GM18498 (cell line): ENCODE results near the gene RNF121.

Source experiments
- ATAC-seq: cut with Tn5 transposase; IDR thresholded peaks from one replicate; pipeline ENCODE4 v1.9.1; 2021; ENCODE audit warnings: mild to moderate bottlenecking, moderate library complexity; ENCODE audit not compliant: unreplicated experiment

The RNF121 gene

DNA sequence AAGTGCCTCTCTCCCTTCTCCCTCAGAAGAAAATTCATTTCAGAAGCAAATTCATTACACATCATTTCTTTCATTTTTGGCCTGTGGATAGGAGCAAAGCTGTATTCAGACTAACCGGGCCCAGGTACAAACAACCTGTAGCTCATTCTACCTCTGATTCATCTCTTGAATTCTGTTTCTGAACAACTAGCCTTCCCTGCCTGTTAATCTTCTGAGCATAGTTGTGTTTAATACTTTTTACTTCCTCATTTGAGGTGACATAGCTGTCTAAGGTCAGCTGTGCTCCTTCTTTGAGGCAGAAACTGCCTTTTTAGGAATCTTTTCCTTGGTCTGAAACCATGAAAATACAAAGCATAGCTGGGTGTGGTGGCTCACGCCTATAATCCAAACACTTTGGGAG, 57.3 kb downstream of the RNF121 start:
- no peak for ATAC-seq

DNA sequence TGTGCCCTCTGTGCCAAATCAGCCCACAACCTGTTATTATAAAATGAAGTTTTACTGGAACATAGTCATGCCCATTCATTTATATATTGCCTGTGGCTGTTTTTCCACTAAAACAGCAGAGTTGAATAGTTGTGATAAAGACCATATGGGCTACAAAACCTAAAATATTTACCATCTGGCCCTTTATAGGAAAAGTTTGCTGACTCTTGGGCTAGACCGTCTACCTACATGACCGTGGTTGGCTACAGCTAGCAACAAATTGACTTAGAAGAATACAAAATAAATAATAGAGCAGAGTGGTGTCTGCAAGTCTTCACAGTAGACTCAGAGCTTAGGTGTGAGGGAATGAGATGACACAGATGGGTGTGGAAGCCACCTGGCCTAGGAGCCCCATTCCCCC, 58.7 kb downstream of the RNF121 start:
- no peak for ATAC-seq

DNA sequence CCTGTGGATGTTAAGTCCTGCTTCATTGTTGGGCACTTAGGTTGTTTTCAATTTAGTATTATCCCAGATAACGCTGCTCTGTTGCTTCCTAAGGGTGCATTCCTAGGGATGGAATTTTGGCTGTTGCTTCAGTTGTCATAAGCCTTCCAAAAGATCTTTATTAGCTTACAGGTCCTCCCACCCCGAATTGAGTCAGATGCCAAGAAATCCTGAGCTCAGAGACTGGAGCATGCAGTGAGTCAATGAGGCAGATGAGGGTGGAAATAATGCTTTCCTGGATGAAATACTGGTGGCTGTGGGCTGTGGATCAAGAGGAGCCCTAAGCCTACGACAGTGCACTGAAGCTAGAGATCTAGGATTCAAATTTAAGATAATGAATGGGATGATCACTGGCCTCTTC, 59.2 kb downstream of the RNF121 start:
- ATAC-seq: no peak

DNA sequence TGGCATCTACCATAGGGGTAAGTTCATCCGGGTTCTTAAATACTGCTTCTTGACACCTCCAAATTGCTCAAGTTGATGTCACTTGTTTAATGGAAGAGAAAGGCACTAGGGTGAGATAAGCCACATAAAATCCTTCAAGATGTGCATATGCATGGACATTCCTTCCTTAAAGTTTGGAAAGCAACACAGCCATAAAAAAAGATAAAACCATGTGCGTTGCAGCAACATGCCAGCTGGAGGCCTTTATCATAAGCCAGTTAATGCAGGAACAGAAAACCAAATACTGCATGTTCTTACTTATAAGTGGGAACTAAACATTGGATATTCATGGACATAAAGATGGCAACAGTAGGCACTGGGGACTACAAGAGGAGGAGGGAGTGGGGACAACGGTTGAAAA, 61.9 kb downstream of the RNF121 start:
- ATAC-seq: no peak

DNA sequence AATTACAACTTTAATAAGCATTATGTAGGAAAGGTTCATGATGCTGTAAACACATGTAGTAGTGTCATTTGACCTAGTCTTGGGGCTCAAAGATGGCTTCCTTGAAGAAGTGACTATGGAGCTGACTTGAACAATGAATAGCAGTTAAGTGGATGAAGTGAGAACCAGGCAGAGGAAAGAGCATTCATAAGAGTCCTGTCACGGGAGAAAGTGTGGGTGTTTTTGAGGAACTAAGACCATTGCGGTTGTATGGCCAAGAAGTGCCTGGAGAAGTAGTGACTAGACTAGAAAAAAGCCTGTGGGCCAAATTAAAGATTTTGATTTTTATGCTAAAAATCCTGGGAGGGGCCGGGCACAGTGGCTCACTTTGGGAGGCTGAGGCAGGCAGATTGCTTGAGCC, 62.6 kb downstream of the RNF121 start:
- no peak for ATAC-seq

DNA sequence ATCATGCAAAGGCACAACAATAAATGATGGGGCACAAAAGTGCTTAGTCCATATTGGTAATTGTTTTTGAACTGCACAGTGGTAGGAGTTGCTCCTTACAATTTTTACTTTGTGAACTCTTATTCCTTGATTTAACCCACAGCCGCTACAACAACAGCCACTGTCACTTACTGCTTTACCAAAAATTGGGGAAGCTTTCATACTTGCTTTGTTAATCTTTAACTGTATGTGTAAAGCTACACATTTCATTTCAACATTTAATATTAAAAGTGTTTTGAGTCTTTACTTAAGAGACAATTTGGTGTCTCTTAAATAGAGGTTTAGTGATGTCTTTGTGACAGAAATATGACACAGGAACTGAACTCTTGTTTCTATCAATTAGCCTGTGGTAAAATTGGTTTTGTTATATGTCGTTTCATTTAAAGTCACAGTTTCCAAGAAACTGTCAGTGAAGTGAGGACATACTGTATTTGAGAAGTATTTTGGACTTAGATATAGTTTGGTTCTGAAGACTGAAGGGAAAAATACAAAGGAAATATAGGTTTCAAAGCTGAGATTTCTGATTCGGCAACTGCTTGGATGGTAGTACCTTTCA, 63.4 kb downstream of the RNF121 start:
- ATAC-seq: no peak

DNA sequence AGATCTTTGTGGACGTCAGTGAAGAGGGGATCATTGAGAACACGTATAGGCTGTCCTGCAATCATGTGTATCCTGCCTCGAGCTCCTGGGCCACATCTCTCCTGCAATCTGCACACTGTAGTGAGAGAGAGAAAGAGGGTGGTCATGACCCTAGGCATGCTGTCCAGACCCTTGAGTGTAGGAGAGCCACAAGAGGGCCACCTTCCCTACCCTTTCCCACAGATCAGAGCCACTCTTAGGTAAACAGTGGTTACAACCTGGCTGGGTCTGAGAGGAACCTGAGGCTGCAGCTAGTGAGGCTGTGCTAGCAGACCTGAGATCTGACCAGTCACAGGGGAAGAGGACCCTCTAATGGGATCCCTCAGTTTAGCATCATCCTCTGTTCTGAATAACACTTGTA, 65.9 kb downstream of the RNF121 start:
- no peak for ATAC-seq

DNA sequence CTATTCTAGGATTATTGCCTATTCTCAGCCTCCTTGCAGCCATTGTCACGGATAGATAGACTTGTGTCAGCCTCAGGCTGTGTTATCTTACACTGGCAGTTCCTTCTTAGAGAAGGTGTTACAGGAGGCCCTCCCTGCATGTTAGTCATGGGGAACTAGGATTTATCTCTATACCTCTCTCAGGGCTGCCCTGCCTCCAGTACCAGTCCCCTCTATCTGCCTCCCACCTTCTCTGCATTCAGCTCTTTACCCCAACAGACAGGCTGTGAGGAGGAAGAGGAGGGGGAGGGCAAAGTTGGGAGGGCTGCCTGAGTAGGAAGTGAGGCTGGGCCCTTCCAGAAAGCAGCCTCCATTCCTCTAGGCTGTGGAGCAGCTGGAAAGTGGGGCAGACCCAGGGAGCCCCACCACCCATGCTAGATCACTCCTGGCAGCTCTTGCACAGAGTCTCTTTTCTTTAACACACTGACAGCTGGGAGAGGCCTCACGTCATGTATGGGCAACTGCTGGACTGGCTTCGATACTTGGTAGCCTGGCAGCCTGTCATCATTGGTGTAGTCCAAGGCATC, 67.0 kb downstream of the RNF121 start:
- no peak for ATAC-seq

DNA sequence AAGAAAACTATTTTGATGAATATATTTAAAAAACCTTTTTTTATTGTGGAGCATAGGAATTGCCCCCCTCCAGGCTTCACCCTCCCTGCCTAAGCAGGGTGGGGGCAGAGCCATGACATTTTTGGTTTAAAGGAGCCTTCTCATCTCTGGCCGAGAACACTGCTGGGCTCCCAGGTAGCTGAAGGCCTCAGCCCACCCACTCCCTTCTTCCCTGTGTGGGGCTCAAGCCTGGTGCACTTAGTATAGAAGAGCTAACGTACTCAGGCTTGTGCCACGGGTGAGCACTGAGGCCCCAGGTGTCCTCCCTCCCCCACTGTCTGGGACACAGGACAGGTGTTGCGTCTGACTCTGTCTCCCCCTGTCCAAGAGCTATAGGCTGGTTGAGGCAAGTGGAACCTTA, 67.7 kb downstream of the RNF121 start:
- no peak for ATAC-seq

DNA sequence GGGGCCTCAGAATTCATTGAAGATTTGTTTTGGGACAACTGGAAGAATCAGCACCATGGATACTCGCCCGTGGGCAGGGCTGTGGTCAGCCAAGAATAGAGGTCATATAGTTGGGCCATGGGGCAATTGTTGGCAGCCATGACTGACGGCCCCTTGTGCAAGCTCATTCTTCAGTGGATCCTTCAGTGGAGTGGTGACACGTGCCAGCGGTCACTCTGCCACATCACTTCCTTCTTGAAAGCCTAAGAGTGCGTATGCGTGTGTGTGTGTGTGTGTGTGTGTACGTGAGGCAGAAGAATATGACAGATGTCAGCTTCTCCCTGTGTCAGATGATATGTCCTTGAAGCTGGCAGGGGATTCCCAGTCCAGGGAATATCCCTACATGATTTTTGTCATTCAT, 68.1 kb downstream of the RNF121 start:
- no peak for ATAC-seq

DNA sequence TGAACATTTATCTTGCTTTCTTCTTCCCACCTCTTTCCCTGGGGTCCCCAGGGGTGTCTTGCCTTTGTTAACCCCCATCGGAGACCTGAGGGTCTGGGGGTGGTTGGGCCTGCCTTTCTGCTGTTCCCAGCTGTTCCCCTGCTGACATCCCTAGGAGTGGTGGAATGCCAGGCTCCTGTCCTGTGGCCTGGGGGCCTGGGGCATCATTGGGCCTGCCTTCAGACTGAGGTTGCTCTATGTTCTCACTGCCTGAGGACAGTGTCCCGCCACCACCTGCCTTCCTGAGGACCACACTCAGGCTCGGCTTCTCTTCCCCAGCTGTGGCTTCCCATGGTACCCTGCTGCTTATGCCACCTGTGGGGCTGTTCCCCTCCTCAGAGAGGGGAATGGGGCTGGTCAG, 68.7 kb downstream of the RNF121 start:
- ATAC-seq: no peak

DNA sequence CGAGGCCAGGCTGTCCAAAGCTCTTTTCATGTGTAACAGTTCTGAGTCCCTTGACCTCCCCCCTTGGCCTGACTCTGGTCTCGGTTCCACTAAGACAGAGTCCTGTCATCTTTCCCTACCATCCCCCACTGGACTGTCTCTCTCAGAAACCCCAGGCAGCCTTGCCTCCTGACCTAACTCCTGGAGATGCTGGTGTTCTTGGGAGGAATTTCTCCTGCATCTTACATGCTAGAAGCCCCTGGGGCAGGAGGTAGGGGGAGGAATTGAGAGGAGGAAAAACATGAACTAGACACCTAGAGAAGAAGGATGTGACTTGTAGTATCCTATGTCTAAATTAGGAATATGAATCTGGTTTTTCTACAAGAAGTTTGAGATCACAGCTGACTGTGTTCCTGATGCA, 69.2 kb downstream of the RNF121 start:
- ATAC-seq: no peak

DNA sequence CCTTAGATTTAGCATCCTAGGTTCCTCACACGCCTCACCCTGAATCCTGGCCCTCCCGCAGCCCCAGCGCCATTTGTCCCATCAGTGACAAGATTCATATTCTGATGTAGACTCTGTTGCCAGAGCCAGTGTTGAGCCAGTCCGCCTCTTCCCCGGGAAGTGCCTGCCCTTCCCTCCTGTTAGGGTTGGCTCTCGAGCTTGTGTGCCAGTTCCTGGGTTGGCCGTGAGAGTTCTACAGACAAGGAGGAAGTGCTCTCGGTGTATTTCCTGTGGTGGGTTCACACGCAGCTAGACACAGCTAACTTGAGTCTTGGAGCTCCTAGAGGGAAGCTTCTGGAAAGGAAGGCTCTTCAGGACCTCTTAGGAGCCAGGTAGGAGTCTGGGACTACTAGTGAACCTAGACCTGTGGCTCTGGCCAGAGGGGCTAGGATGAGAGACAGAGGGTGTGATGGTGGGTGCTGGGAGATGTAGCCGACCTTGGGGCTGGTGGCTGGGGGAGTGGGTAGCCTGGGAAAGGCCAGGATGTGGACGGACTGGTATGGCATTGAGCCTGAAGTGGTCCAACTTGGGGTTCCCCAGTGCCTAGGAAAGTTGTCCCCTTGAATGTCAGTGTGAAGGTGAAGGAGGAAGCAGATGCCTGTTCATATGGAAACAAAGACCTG, 69.9 kb downstream of the RNF121 start, which contains the start of gene IL18BP:
IL18BP (plus strand) TSS at position 261 of the 662 bp plus-strand sequence. CDS start 1,076 bp downstream, outside the sequence.
- no peak for ATAC-seq

DNA sequence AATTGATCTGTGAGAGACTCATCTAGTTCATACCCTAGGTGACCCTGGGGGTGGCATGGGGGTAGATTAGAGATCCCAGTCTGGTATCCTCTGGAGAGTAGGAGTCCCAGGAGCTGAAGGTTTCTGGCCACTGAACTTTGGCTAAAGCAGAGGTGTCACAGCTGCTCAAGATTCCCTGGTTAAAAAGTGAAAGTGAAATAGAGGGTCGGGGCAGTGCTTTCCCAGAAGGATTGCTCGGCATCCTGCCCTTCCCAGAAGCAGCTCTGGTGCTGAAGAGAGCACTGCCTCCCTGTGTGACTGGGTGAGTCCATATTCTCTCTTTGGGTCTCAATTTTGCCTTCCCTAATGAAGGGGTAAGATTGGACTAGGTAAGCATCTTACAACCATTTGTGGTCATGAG, 70.5 kb downstream of the RNF121 start:
- no peak for ATAC-seq

DNA sequence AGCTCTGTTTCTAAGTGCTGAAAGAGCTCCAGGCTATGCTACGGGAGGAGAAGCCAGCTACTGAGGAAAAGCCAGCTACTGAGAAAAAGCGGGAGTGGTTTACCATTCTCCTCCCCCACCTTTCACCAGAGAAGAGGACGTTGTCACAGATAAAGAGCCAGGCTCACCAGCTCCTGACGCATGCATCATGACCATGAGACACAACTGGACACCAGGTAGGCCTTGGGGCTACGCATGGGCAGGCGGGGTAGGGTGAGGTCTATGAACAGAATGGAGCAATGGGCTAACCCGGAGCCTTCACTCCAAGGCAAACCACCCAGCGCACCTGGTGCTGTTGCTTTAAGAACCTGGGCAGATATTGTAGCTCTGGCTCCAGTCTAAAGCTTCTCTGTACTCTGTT, 71.0 kb downstream of the RNF121 start:
- ATAC-seq: no peak

DNA sequence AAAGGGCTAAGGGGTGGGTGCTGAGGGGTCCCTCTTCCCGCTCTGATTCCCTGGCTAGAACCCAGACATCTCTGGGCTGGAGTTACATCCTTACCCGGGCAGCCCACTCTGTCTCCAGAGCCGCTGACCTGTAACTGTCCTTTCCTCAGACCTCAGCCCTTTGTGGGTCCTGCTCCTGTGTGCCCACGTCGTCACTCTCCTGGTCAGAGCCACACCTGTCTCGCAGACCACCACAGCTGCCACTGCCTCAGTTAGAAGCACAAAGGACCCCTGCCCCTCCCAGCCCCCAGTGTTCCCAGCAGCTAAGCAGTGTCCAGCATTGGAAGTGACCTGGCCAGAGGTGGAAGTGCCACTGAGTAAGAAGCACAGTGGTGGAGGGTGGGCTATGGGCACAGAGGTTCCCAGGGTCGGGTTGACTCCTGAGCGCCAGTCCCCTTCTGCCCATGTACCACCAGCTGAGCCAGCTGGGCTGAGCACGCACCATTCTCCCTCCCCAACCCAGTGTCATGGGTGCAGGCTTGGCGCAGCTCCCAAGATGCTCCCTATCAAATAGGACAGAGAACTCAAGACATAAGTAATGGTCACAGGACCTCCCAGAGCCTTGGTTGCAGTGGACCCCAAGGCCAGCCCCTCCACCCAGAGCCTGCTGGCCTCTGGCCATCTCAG, 71.5 kb downstream of the RNF121 start:
- no peak for ATAC-seq

DNA sequence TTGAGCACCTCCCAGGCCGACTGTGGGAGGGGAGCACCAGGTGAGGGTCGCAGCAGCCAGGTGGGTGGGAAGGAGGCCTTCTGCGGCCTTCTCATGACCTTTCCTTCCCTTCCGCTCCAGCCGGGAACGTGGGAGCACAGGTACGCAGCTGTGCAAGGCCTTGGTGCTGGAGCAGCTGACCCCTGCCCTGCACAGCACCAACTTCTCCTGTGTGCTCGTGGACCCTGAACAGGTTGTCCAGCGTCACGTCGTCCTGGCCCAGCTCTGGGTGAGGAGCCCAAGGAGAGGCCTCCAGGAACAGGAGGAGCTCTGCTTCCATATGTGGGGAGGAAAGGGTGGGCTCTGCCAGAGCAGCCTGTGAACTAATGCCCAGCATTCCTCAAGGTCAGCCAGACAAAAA, 72.4 kb downstream of the RNF121 start:
- ATAC-seq: no peak

DNA sequence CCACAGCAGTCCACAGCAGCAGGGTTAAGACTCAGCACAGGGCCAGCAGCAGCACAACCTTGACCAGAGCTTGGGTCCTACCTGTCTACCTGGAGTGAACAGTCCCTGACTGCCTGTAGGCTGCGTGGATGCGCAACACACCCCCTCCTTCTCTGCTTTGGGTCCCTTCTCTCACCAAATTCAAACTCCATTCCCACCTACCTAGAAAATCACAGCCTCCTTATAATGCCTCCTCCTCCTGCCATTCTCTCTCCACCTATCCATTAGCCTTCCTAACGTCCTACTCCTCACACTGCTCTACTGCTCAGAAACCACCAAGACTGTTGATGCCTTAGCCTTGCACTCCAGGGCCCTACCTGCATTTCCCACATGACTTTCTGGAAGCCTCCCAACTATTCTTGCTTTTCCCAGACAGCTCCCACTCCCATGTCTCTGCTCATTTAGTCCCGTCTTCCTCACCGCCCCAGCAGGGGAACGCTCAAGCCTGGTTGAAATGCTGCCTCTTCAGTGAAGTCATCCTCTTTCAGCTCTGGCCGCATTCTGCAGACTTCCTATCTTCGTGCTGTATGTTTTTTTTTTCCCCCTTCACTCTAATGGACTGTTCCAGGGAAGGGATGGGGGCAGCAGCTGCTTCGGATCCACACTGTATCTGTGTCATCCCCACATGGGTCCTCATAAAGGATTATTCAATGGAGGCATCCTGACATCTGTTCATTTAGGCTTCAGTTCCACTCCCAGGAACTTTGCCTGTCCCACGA, 73.2 kb downstream of the RNF121 start:
- ATAC-seq: no peak

DNA sequence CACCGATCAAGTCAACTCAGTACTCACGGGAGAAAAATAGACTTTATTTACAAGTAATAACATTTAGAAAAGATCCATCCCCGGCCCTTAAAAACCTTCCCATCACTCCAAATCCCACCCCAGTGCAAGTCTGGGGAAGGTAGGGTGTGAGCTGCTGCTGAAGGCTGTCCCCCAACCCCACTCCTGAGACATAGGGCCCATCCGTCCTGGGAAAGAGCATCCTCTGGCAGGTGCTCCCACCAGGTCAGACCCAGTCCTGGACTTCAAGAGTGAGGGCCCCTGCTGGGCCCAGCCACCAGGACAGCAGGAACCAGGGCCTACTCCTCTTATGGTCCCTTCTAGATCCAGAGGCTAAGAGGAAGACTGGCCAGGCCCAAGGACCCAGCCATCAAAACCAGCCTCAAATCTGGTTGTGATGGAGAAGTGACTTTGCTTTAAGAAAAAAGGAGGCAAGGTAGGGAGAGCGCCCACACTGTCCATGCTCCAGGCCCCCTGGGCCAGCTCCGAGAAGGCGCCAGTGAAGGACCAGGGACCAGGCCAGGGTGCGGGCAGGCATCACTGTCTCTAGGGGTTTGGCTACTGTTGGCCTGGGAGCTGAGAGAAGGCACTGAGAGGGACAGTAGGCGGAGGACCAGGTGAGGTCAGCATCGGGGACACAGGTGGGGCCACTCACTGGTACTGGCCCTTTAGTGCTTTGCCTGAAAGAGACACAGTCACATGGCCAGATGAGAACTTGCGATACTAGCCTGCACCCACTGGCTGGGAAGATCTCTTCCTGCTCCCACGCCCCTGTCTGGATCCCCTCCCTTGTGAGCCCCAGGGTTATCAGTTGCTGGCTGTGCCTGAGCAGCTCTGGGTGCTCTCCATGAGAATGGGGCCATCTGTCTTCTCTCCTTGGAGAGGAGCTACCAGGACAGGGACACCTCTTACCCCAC, 74.3 kb downstream of the RNF121 start:
- ATAC-seq: no peak

DNA sequence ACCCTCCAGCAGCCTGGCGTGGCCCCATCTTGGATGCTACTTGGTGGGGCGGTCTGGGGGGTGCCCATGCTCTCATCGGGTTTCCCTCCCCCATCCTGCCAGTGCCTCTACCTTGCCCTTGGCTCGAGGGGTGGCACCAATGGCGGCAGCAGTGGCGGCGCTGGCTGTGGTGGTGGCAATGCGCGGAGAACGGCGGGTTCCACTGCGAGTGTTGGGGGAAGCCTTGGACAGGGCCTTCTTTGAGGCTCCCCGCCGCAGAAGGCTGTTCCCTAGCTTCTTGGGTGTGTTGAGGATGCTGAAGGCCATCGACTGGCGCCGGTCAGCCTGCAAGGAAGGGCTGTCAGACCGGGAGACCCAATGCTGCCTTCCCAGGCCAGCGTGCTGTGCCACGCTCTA, 74.9 kb downstream of the RNF121 start:
- no peak for ATAC-seq
